Heart left ventricle (tissue), 16 donors: ENCODE results near the gene ZYG11B. TPM values are rescaled to one million over a fixed set of nuclear protein-coding genes. Genes with fewer than 3 reads are reported as not detected.
"Not testable (repeated sequence)": the region's sequence is repeated elsewhere in the genome, so short reads cannot be mapped to it uniquely, and the experiment has no call there.

Experiments
- ATAC-seq, 4 donors: fragments of 200-7000 bp; cut with Tn5 transposase; one replicate each; pipeline ENCODE4 v1.9.1; 2020 to 2022; ENCODE audit warnings: moderate library complexity in 4 of 4, mild to moderate bottlenecking in 3 of 4, moderate number of reproducible peaks in 1 of 4
- DNase-seq, 5 donors: peaks; one replicate each; pipeline ENCODE4 v3.0.0-alpha.2; 2020
- H3K27ac ChIP-seq, 12 donors: fragments of 200-600 bp; sonication (generic) in 4 of 12; one replicate each; pipeline versions ENCODE4 v1.5.0 to v1.8.0; 2016 to 2022; ENCODE audit warnings: mild to moderate bottlenecking in 2 of 12
- H3K27me3 ChIP-seq, 9 donors: fragments of 200-600 bp; sonication (generic) in 2 of 9; one replicate each; pipeline versions ENCODE4 v1.5.1 to v1.8.0; 2016 to 2022; ENCODE audit warnings: mild to moderate bottlenecking in 3 of 9
- H3K36me3 ChIP-seq, 9 donors: fragments of 200-600 bp; sonication (generic) in 2 of 9; one replicate each; pipeline versions ENCODE4 v1.5.0 to v1.8.0; 2018 to 2022; ENCODE audit warnings: mild to moderate bottlenecking in 2 of 9
- H3K4me1 ChIP-seq, 12 donors: fragments of 200-600 bp; sonication (generic) in 4 of 12; one replicate each; pipeline versions ENCODE4 v1.5.0 to v1.8.0; 2016 to 2022; ENCODE audit warnings: mild to moderate bottlenecking in 3 of 12
- H3K4me3 ChIP-seq, 12 donors: fragments of 200-600 bp; sonication (generic) in 4 of 12; one replicate each; pipeline versions ENCODE4 v1.5.0 to v1.8.0; 2017 to 2022; ENCODE audit warnings: mild to moderate bottlenecking in 9 of 12, moderate library complexity in 4 of 12
- H3K9me3 ChIP-seq, 12 donors: fragments of 200-600 bp; sonication (generic) in 4 of 12; one replicate each; pipeline versions ENCODE4 v1.5.0 to v1.8.0; 2016 to 2022; ENCODE audit warnings: mild to moderate bottlenecking in 1 of 12
- POLR2A ChIP-seq, 2 donors: fragments of 450-650 bp; IDR thresholded peaks; one replicate each; pipeline ENCODE4 v1.6.1; 2017; ENCODE audit warnings: antibody characterized with exemption in 2 of 2, mild to moderate bottlenecking in 2 of 2, moderate library complexity in 2 of 2
- WGBS, 4 donors: extraction: QIAGEN DNeasy Blood & Tissue Kit in 2 of 4; methylation state at CpG; one replicate each; pipeline versions ENCODE4 v1.1.5 to v1.1.7; 2013 to 2018; 5-methylcytosine and 5-hydroxymethylcytosine counted together
- intact Hi-C, 10 donors: fragments of 100-400 bp; cut with DNase I; formaldehyde crosslinking; loops; one replicate each; pipeline versions ENCODE4 v1.11.1 to v1.14.2; 2022
- polyA plus RNA-seq, 2 donors: library from polyadenylated mRNA; stranded (reverse); fragments of 200-250 nt; gene quantifications; one replicate each; pipeline ENCODE4 v1.2.3, GENCODE V29; 2013
- total RNA-seq, 9 donors: library from RNA; depleted of rRNA in 2 of 9; stranded (reverse); fragments of >200 nt in 2 of 9; fragmentation: NEBNext Ultra II Directional in 3 of 9; extraction: Animal tissue kit (Norgen Biotek cat#: 25700) in 3 of 9; gene quantifications; one replicate each; pipeline versions ENCODE4 v1.1.0 to v1.2.4, GENCODE V29; 2016 to 2023
- TF ChIP-seq, protein P1 (sequence below), 12 donors: fragments of 200-600 bp; sonication (generic) in 4 of 12; IDR thresholded peaks; one replicate each; pipeline versions ENCODE4 v1.5.0 to v1.8.0; 2018 to 2022; ENCODE audit warnings: antibody characterized with exemption in 12 of 12, mild to moderate bottlenecking in 5 of 12
- donor health status: ischemic (EF 13 %, LVEDD 7.1; RV severe dilation, severe dysfunction).
- donor health status: healthy with polysubstance abuse.
- donor health status: DM: no; HTN: yes; CAD: no.
- donor health status: DM: no; HTN: no; CAD: no.
- donor health status: ischemic (EF 25% LVEDD 6.9; RV normal size, moderate dysfunction).
- donor health status: ischemic (EF 25% LVEDD 5.7; RV mildly dilated, moderate dysfunction).
- donor health status: healthy.
- donor health status: DM: yes; HTN: yes; CAD: no.
- donor health status: ischemic (EF 35%, LVEDD 5.7; RV mildly dilated, moderate dysfunction).
- donor health status: nonischemic (EF 11% LVEDD 7.7; RV severe dilation, severe dysfunction).
- donor health status: DM: yes; HTN: yes; CAD: no.
- donor health status: PGD.
- donor health status: ischemic (EF 29% LVEDD 5.4; RV normal size, mild dysfunction).
- donor health status: nonischemic (EF 23%, LVEDD 6.1; RV moderate dilation, normal function).

Gene ZYG11B
- total and polyA plus RNA-seq, 11 donors, result 16.6 to 85.4 (median 62.6) TPM

DNA sequence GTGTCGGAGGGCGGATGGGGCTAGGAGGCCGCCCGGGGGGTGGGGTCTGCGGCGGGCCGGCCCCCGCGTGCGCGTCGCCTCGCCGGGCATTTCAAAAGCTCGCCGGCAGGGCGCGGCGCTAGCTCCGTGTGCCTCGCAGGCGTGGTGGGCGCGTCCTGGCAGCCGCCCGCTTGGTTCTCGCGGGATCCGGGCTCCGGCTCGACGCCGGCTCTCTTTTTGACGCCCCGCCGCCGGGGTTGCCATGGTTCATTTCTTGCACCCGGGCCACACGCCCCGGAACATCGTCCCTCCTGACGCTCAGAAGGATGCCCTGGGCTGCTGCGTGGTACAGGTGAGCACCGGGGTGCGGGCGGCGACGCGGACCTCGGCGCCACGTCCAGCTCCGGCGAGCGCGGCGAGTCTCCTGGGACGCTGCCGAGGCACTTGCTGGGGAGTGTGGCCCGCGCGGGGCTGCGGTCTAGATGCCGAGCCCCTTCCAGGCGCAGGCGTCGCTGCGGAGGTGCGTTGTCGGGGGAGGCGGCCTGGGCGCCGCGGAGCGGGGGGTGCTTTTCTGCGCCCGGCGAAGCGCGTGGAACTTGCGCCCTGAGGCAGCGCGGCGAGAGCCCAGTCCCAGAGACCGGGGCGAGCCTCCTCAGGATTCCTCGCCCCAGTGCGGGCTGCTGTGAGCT is 116.5 kb downstream of the ZYG11B start, which contains the start of gene ZYG11A:
TSS of gene ZYG11A (plus strand) at position 118 of the 668 bp plus-strand sequence. CDS start at position 242, 124 bp downstream.
- WGBS, 4 donors, result 1 to 3% (median 2%) methylated on average over 15 to 88 of the region's 88 CpGs
- no peak within 1 kb of the TSS for H3K27ac ChIP-seq
- H3K4me3 ChIP-seq, result peak within 1 kb of the TSS; percentile 15 to 56 (median 44)
- peaks cover 0 to 14% (median 8%) of the 10 kb centered on the region in 12 donors for H3K4me1 ChIP-seq
- peak; percentile 42 to 97 (median 88) for ATAC-seq
- H3K27me3 ChIP-seq, result peaks cover 7 to 48% (median 17%) of the 10 kb centered on the region in 9 donors
- DNase-seq, result peak; percentile 33 to 79 (median 40)
- intact Hi-C loops, result loop anchor here in 1 of 10 donors (10.0 kb wide), 1 partner anchor 342 kb away; no protein-coding TSS in a partner anchor
- TF ChIP-seq, protein P1, sequence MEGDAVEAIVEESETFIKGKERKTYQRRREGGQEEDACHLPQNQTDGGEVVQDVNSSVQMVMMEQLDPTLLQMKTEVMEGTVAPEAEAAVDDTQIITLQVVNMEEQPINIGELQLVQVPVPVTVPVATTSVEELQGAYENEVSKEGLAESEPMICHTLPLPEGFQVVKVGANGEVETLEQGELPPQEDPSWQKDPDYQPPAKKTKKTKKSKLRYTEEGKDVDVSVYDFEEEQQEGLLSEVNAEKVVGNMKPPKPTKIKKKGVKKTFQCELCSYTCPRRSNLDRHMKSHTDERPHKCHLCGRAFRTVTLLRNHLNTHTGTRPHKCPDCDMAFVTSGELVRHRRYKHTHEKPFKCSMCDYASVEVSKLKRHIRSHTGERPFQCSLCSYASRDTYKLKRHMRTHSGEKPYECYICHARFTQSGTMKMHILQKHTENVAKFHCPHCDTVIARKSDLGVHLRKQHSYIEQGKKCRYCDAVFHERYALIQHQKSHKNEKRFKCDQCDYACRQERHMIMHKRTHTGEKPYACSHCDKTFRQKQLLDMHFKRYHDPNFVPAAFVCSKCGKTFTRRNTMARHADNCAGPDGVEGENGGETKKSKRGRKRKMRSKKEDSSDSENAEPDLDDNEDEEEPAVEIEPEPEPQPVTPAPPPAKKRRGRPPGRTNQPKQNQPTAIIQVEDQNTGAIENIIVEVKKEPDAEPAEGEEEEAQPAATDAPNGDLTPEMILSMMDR (IDR thresholded peaks at IDR 0.05), result peak in 7 of 12 donors; percentile 10 to 49 (median 35)
- no peak for TF ChIP-seq POLR2A (IDR thresholded peaks at IDR 0.05)
- no peaks in the 10 kb centered on the region for H3K36me3 ChIP-seq
- no peaks in the 10 kb centered on the region for H3K9me3 ChIP-seq

DNA sequence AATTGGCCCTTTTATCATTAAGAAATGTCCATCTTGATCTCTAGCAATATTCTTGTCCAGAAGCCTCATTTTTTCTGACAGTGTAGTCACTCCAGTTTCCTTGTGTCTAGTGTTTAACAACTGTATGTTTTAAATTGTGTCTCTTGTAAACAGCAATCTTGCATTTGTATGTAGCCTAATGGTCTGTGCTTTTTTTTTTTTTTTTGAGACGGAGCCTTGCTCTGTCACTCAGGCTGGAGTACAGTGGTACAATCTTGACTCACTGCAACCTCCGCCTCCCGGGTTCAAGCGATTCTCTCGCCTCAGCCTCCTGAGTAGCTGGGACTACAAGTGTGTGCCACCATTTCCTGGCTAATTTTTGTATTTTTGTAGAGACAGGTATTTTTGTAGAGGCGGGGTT is 118.9 kb downstream of the ZYG11B start:
- not testable (repeated sequence) for H3K36me3 ChIP-seq, DNase-seq, H3K9me3 ChIP-seq, H3K27ac ChIP-seq, ATAC-seq, H3K4me3 ChIP-seq
- Histone ChIP-seq H3K4me1 (peaks cover 0 to 14% (median 8%) of the 10 kb centered on the region in 12 donors), H3K27me3 (peaks cover 7 to 48% (median 17%) of the 10 kb centered on the region in 9 donors)
- 78 to 92% (median 89%) methylated on average over 6 of the region's 6 CpGs for WGBS, 4 donors
- intact Hi-C loops, result loop anchor here in 1 of 10 donors (10.0 kb wide), 1 partner anchor 340 kb away; no protein-coding TSS in a partner anchor

DNA sequence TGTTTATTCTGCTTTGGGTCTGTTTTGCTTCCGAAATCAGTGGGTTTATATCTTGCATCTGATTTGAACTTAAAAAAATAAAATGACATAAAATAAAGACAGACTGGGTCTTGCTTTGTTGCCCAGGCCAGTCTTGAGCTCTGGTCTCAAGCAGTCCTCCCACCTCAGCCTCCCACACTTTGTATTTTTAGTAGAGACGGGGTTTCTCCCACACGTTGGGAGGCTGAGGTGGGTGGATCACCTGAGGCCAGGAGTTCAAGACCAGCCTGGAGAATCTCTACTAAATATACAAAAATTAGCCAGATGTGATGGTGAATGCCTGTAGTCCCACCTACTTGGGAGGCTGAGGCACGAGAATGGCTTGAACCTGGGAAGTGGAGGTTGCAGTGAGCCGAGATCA is 122.2 kb downstream of the ZYG11B start:
- DNase-seq (no peak), ATAC-seq (no peak)
- Histone ChIP-seq H3K27me3 (peaks cover 0 to 29% (median 7%) of the 10 kb centered on the region in 9 donors), H3K4me3 (no peak overlapping the region), H3K27ac (no peak overlapping the region), H3K4me1 (peaks cover 0 to 4% (median 0%) of the 10 kb centered on the region in 12 donors), H3K9me3 (no peaks in the 10 kb centered on the region), H3K36me3 (no peaks in the 10 kb centered on the region)
- intact Hi-C loops, result loop anchor here in 1 of 10 donors (10.0 kb wide), 1 partner anchor 336 kb away; no protein-coding TSS in a partner anchor
- TF ChIP-seq POLR2A (IDR thresholded peaks at IDR 0.05), result no peak
- TF ChIP-seq, protein P1 (IDR thresholded peaks at IDR 0.05), result no peak
- 84 to 86% (median 85%) methylated on average over 5 of the region's 5 CpGs for WGBS, 4 donors

DNA sequence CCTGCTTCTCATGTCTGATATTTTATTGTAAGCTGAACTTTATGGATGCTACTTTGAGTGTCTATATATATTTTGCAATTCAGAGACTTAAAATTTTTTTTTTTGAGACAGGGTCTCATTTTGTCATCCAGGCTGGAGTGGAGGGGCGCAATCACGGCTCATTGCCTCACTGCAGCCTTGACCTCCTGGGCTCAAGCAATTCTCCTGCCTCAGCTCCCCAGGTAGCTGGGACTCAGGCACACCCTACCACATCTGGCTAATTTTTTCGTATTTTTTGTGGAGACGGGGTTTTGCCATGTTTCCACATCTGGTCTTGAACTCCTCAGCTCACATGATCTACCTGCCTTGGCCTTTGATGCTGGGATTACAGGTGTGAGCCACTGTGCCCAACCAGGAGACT is 124.7 kb downstream of the ZYG11B start:
- WGBS, 4 donors, result 91 to 93% (median 92%) methylated on average over 4 of the region's 4 CpGs
- TF ChIP-seq, protein P1 (IDR thresholded peaks at IDR 0.05), result no peak
- TF ChIP-seq POLR2A (IDR thresholded peaks at IDR 0.05), result no peak
- Histone ChIP-seq H3K27me3 (peaks cover 0 to 11% (median 0%) of the 10 kb centered on the region in 9 donors), H3K36me3 (no peaks in the 10 kb centered on the region), H3K27ac (no peak overlapping the region), H3K4me1 (no peaks in the 10 kb centered on the region), H3K4me3 (no peak overlapping the region), H3K9me3 (no peaks in the 10 kb centered on the region)
- DNase-seq (no peak), ATAC-seq (no peak)
- intact Hi-C loops, result no loop called here
